DOHH2 (cell line): Measurements from ENCODE around the gene KCTD3.

Experiments
- H3F3A ChIP-seq: fragments of 200-600 bp; sonication (generic), shearing (Covaris generic); 2 replicates; pipeline ENCODE4 v1.6.0; 2016; ENCODE audit warnings: antibody characterized with exemption, mild to moderate bottlenecking; ENCODE audit not compliant: control insufficient read depth, insufficient read depth
- H3K27ac ChIP-seq: fragments of 200-600 bp; sonication (generic); 2 replicates; pipeline ENCODE4 v1.5.1; 2014; ENCODE audit warnings: low read depth, mild to moderate bottlenecking, low read length, moderate library complexity
- H3K27me3 ChIP-seq: fragments of 200-600 bp; sonication (generic); 2 replicates; pipeline ENCODE4 v1.6.1; 2014; ENCODE audit warnings: mild to moderate bottlenecking, low read length, mixed read lengths; ENCODE audit not compliant: control insufficient read depth
- H3K36me3 ChIP-seq: fragments of 200-600 bp; sonication (generic); 2 replicates; pipeline ENCODE4 v1.6.1; 2014; ENCODE audit warnings: mild to moderate bottlenecking, low read length, moderate library complexity, mixed read lengths; ENCODE audit not compliant: control insufficient read depth
- H3K4me1 ChIP-seq: fragments of 200-600 bp; sonication (generic); 2 replicates; pipeline ENCODE4 v1.6.1; 2014; ENCODE audit warnings: mild to moderate bottlenecking, low read length, mixed read lengths; ENCODE audit not compliant: control insufficient read depth
- H3K4me2 ChIP-seq: fragments of 200-600 bp; sonication (generic); 2 replicates; pipeline ENCODE4 v1.6.0; 2014; ENCODE audit warnings: mild to moderate bottlenecking, low read length, moderate library complexity
- H3K4me3 ChIP-seq: fragments of 200-600 bp; sonication (generic); 2 replicates; pipeline ENCODE4 v1.5.1; 2014; ENCODE audit warnings: mild to moderate bottlenecking, low read length, mixed read lengths
- H3K79me2 ChIP-seq: fragments of 200-600 bp; sonication (generic); 2 replicates; pipeline ENCODE4 v1.6.1; 2014; ENCODE audit warnings: mild to moderate bottlenecking, low read length, mixed read lengths; ENCODE audit not compliant: control insufficient read depth
- H3K9me2 ChIP-seq: fragments of 200-600 bp; sonication (generic); replicated peaks from 2 replicates; pipeline ENCODE4 v1.6.1; 2014; ENCODE audit warnings: mild to moderate bottlenecking, low read length, mixed read lengths; ENCODE audit not compliant: control insufficient read depth
- H3K9me3 ChIP-seq: fragments of 200-600 bp; sonication (generic); 2 replicates; pipeline ENCODE4 v1.6.1; 2014; ENCODE audit warnings: antibody characterized with exemption, low read length, mixed read lengths; ENCODE audit not compliant: control insufficient read depth, insufficient read depth
- H4K20me1 ChIP-seq: fragments of 200-600 bp; sonication (generic); 2 replicates; pipeline ENCODE4 v1.6.0; 2014; ENCODE audit warnings: low read depth, mild to moderate bottlenecking, antibody characterized with exemption, low read length, moderate library complexity; ENCODE audit not compliant: control insufficient read depth, insufficient read depth
- EZH2phosphoT487 ChIP-seq: fragments of 200-600 bp; sonication (generic); IDR thresholded peaks from 2 replicates; pipeline ENCODE4 v1.6.1; 2017; ENCODE audit warnings: borderline replicate concordance, mild to moderate bottlenecking, antibody characterized with exemption, low read length, moderate library complexity, mixed read lengths
- TF ChIP-seq, protein P1 (sequence below): fragments of 200-600 bp; sonication (generic); IDR thresholded peaks from one replicate; pipeline ENCODE4 v1.5.1; 2014; ENCODE audit warnings: antibody characterized with exemption, mild to moderate bottlenecking, low read depth, low read length; ENCODE audit not compliant: poor library complexity, severe bottlenecking

KCTD3 gene

DNA sequence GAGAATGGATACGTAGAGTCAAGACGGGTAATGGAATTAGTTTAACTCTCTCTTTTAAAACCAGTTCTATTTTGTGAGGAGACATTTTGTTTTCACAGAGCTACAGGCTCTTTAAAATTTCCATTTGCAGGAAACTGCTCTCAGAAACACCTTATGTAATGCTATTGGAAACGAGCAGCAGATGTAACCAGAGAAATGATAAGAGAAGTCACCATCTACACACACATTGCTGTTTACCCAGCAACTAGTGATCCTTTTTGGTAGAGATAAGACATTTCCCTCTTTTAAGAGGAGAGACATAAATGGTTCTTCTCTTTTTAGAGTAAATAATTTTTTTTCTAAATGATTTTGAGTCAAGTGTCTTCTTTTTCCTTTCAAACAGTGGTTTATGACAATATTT, 80.6 kb downstream of the KCTD3 start:
- no peaks in the 10 kb centered on the region; the same call in 1 of the 2 replicates for H3K9me2 ChIP-seq
- H3K4me1 ChIP-seq = no peaks in the 10 kb centered on the region
- H3K4me3 ChIP-seq = no peak overlapping the region
- H3K79me2 ChIP-seq = no peaks in the 10 kb centered on the region
- no peak overlapping the region for H3K4me2 ChIP-seq
- H3K36me3 ChIP-seq = no peaks in the 10 kb centered on the region
- H3K27ac ChIP-seq = no peak overlapping the region
- no peaks in the 10 kb centered on the region for H3F3A ChIP-seq
- H4K20me1 ChIP-seq = no peaks in the 10 kb centered on the region
- peaks cover 4% of the 10 kb centered on the region for H3K27me3 ChIP-seq
- TF ChIP-seq EZH2phosphoT487 = no peak
- TF ChIP-seq, protein P1, sequence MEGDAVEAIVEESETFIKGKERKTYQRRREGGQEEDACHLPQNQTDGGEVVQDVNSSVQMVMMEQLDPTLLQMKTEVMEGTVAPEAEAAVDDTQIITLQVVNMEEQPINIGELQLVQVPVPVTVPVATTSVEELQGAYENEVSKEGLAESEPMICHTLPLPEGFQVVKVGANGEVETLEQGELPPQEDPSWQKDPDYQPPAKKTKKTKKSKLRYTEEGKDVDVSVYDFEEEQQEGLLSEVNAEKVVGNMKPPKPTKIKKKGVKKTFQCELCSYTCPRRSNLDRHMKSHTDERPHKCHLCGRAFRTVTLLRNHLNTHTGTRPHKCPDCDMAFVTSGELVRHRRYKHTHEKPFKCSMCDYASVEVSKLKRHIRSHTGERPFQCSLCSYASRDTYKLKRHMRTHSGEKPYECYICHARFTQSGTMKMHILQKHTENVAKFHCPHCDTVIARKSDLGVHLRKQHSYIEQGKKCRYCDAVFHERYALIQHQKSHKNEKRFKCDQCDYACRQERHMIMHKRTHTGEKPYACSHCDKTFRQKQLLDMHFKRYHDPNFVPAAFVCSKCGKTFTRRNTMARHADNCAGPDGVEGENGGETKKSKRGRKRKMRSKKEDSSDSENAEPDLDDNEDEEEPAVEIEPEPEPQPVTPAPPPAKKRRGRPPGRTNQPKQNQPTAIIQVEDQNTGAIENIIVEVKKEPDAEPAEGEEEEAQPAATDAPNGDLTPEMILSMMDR = no peak
- H3K9me3 ChIP-seq = no peaks in the 10 kb centered on the region

DNA sequence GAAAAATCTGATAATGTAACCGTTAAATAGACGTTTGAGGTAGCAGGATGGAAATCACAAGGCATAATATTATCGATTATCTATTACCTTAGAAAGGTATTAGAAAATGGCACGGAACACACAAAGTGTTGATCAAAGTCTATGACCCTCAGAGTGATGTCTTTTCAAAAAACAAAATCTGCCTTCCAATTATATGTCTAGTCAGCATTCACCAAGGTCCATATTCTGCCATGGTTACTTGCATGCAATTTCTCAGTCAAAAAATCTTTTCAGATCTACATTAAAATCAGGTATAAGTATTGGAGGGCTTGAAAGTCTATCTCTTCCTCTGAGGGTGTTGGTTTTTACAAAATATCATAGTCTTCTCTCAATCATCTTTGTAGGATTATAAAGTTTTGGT, 81.9 kb downstream of the KCTD3 start:
- Histone ChIP-seq H3K4me2 (no peak overlapping the region), H3K27ac (no peak overlapping the region), H3K4me1 (no peaks in the 10 kb centered on the region), H3F3A (no peaks in the 10 kb centered on the region), H3K27me3 (peaks cover 4% of the 10 kb centered on the region), H4K20me1 (no peaks in the 10 kb centered on the region), H3K36me3 (no peaks in the 10 kb centered on the region), H3K9me2 (no peaks in the 10 kb centered on the region; the same call in 1 of the 2 replicates), H3K4me3 (no peak overlapping the region), H3K9me3 (no peaks in the 10 kb centered on the region), H3K79me2 (no peaks in the 10 kb centered on the region)
- TF ChIP-seq EZH2phosphoT487 = no peak
- TF ChIP-seq, protein P1 = no peak

DNA sequence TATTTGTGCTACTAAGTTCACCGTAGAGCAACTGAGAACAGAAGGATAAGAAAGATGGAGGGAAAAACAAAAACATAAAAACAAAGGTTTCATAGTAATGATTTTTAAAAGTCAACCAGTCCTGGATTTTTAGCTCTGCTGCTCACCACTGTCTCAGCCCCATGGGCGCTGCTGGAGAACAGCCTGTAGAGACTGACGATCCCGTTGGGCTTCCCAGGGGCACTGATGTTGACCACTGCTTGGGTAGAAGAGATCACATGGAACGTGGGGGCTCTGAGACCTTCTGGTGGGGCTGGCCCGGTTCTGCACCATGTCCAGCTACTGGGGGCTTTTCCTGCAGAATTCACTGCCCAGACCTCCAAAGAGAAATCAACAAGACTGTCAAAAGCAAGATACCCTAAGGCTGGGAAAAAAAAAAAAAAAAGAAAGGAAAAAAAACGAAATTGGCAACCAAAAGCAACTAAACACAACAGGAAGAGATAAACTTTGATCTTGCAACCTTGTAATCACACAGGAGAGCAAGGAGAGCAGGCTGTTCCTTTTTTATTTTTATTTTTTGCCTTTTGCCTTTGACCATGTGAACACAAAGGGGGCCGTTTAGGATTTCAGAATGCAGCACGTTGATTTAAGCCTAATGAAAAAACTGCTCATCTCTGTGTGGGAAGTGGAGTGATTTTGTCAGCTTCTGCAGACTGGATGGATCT, 83.5 kb downstream of the KCTD3 start:
- TF ChIP-seq, protein P1 = no peak
- TF ChIP-seq EZH2phosphoT487 = no peak
- H3K4me2 ChIP-seq = no peak overlapping the region
- H3K9me2 ChIP-seq = no peaks in the 10 kb centered on the region; the same call in 1 of the 2 replicates
- no peak overlapping the region for H3K27ac ChIP-seq
- H3K79me2 ChIP-seq = no peaks in the 10 kb centered on the region
- peaks cover 4% of the 10 kb centered on the region for H3K27me3 ChIP-seq
- no peaks in the 10 kb centered on the region for H3K36me3 ChIP-seq
- H3K4me1 ChIP-seq = no peaks in the 10 kb centered on the region
- no peak overlapping the region for H3K4me3 ChIP-seq
- H3F3A ChIP-seq = no peaks in the 10 kb centered on the region
- no peaks in the 10 kb centered on the region for H4K20me1 ChIP-seq
- no peaks in the 10 kb centered on the region for H3K9me3 ChIP-seq
